ENCODE results near the gene CALHM3. TPM values are rescaled to one million over a fixed set of nuclear protein-coding genes. Genes with fewer than 3 reads are reported as not detected.

Gene CALHM3
- total RNA-seq, 1 donor from 2014 or later, result not detected

DNA sequence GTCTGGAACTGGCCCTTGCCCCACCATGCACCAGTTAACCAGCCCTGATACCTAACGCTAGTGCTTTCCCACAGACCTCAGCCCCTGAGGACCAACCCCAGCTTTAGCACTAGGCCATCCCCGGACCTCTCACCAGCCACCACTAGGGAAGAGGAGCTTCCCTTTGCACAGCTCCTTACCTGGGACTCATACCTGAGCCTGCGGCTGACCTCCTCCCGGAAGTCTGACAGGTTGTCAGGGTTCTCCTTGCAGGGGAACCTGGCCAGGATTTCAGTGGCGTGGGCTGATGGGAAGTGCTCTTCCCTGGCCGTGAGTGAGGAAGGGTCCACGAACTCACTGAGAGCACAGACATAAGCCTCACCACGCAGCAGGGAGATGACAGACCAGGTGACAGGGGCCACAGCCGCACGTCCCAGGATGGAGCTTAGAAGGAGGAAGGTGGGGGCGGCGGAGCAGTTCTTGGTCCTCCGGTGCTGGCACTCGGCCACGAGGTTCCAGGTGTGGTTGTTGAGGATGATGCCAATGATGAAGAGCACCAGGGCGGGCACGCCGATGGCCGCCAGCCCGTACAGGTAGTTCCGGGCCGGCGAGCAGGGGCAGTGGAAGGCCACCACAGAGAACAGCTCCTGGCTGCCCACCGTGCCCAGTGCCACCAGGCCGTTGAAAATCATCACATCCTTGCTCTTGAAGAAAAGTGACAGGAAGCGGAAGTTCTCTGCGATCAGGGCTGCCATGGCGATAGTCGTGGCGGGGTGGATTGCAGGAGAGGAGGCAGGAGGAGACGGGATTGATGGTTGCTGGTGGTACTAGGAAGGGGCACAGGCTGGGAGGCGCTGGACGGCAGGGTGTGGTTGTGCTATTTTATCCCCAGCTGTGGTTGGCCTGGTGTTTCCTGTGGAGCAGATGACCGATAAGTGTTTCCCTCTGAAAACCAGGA, 29.6 kb downstream of the CALHM3 start:
- DNase-seq, result no peak

DNA sequence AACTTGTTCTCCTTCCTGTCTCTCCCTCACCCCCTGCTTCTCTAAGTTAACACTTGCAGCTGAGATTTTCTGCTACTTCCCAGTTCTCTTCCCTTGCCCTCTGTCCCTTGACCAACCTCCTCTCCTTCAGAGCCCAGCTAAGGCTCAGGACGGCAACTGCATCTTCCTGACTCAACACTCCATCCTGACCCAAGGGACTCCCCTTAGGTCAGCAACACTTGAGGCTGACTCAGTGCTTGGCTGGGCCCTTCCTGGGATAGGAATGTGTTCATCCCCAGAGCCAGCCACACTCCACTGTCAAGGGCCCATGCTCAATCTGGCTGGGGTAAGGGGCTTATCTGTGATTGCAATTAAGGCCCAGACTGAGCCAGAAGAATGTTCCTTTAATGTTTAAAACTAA, 30.3 kb downstream of the CALHM3 start:
- DNase-seq, result no peak

DNA sequence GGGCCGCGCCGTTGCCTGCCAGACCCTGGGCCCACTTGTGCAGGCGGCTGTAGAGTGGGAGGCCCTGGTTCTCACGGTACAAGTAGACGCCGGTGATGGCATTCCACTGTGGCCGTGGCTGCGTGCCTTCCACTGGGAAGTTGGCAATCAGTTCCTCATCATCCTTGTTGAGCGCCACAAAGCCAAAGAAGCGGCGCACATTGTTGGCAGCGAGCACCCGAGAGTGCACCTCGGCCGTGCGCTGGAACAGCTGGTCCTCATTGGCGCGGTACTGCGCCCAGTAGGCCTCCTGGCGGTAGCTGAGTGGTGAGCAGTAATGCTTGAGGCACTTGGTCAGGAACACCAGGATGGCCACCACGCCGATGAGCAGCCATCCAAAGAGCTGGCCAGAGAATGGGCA, 31.9 kb downstream of the CALHM3 start:
- no peak for DNase-seq

DNA sequence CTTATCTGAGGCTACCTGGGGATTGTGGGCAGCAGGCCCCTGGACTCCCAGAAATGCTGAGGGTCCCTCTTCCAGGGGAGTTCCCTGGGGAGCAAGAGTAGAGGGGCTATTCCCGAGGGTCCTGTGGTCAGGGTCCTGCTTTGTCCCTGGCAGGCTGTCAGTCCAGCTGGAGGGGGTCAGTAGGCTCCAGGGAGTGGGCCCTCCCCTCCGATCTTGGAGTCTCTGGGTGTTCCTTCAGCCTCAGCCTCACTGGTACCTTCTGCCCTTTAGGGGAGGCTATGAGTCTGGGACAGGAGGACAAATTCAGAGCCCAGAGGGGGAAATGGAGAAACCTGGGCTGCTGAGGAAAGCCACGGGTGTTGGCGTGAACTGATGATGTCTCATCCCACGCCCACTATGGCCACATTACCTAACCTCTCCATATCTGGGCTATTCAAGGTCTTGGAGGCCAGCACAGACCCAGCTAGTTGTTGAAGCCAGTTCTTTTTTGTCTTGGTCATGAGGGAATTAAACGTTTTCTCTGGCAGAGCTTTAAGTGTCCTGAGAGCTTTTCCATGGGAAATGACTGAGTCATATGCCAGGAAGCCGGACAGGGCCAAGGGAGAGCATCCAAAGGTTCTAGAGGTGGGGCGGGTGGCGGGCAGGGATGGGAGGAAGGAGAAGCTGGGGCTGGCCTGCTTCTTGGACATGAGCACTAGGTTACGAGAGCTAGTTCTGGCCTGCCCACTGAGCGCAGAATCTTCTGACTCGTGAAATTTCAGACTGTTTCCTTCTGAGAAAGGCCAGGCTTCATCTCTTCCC, 33.1 kb downstream of the CALHM3 start:
- no peak for DNase-seq

DNA sequence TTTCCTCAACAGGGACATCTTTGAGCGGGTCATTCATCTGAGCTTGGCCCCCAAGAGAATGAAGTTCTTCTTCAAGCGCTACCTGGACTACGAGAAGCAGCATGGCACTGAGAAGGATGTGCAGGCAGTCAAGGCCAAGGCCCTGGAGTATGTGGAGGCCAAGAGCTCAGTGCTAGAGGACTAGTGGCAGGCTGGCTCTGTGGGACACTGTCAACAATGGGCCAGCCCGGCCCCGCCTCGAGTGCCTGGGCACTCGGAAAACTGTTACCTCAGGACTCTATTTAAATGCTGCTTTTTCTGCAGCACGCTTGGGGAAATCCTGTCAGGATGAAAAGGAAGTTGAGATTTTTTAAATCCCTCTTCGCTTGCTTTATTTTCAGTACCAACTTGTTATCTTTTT, 33.7 kb downstream of the CALHM3 start:
- no peak for DNase-seq

DNA sequence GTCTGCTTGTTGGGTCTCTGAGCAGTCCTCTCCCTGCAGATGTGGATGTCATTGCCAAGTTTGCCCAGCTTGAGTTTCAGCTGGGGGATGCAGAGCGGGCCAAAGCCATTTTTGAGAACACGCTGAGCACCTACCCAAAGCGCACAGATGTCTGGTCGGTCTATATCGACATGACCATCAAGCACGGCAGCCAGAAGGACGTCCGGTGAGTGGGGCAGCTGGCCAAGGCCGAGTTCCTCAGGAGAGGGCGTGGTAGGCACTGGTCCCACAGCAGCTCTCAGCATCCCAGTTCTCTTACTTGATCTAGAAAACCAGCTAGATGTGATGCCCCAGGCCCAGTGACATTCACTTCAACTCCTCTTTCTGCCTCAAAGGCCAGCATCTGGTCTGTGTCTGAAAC, 34.6 kb downstream of the CALHM3 start:
- DNase-seq, result no peak

DNA sequence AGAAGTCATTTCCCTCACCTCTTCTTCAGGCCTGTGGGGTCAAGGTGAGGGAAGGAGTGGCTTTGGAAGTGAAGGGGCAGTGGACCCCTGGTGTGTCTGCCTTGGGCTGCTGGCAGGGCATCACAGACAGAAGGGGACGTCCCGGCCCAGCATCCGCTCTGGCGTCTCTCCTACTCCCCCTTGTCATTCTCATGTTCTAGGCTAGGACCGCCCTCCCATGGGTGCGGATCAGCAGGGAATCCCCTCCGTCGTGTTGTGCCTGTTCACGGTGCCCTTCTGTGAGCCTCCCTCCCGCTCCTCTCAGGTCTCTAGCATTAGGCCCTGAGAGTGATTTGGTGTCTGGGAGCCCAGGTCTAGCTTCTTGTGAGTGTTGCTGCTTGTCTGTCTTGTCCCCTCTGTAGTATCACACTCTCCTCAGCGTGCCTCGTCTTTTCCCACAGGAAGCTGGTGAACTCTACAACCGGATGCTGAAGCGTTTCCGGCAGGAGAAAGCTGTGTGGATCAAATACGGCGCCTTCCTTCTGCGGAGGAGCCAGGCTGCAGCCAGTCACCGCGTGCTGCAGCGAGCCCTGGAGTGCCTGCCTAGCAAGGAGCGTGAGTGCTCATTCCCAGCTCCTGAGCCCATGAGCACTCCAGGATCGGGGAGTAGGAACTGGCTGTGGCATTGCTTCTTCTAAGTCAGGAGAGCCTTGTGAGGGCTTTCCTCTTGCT, 35.4 kb downstream of the CALHM3 start:
- no peak for DNase-seq

DNA sequence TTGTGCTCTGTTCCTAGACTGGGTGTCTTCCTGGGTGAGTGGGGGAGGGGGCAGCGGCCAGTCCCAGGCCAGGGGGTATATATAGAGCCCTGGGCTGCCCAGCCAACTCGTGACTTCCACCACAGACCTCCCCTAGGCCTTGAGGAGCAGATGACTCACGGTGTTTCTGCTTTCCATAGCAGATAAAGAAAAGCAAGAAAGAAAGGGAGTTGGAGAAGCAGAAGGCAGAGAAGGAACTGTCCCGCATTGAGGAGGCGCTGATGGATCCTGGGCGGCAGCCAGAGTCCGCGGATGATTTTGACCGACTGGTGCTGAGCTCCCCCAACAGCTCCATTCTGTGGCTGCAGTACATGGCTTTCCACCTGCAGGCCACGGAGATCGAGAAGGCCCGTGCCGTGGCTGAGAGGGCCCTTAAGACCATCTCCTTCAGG, 37.0 kb downstream of the CALHM3 start:
- no peak for DNase-seq

DNA sequence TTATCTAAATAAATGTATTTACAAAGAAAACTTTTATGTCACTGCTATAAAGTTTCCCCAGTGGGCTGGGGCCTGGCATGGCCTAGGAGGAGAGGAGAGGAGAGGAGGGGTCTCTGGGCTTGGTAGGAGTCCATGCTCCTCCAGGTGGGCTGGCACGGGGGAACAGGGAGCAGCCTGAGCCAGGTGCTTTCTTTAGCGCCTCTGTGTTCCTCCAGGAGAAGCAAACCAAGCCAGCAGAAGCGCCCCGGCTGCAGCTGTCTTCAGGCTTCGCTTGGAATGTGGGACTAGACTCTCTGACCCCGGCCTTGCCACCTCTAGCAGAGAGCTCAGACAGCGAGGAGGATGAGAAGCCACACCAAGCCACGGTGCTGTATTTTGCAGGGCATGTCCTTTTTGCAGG, 37.4 kb downstream of the CALHM3 start:
- no peak for DNase-seq

DNA sequence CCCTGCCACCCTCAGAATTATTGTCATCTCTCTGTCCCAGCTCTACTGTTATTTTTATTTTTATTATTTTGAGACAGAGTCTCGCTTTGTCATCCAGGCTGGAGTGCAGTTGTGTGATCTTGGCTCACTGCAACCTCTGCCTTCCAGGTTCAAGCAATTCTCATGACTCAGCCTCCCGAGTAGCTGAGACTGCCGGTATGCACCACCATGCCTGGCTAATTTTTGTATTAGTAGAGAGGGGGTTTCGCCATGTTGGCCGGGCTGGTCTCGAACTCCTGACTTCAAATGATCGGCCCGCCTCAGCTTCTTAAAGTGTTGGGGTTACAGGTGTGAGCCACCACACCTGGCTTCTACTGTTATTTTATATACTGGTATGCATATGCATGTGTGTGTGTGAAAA, 37.8 kb downstream of the CALHM3 start:
- DNase-seq, result no peak

DNA sequence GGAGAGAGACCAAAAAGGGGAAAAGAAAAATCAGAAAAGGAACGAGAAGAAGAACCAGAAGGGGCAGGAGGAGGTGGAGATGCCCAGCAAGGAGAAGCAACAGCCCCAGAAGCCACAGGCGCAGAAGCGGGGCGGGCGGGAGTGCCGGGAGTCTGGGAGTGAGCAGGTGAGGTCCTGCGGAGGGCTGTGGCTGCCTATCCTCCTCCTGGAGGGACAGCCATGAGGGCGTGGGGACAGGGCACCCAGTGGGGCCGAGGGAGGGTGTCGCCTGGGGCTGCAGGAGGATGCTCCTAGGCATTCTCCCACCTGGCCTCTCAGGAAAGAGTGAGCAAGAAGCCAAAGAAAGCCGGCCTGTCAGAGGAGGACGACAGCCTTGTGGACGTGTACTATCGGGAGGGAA, 38.6 kb downstream of the CALHM3 start:
- no peak for DNase-seq

DNA sequence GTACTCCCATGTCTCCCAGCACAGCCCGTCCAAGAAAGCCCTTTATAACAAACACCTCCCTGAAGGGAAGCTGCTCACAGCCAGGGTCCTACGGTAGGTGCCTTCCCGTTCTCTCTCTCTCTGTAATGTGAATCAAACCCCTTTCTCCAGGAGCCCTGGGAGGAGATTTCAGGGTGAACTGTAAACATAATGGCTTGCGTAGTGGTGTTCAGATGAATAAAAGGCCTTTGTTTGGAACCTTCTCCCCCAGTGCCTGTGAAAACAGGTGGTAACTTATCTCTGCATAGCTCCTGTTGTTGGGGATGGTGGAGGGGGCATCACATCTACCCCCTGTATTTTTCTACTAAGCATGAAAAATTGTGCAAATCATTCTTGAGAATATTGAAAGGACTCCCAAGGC, 39.3 kb downstream of the CALHM3 start:
- no peak for DNase-seq

DNA sequence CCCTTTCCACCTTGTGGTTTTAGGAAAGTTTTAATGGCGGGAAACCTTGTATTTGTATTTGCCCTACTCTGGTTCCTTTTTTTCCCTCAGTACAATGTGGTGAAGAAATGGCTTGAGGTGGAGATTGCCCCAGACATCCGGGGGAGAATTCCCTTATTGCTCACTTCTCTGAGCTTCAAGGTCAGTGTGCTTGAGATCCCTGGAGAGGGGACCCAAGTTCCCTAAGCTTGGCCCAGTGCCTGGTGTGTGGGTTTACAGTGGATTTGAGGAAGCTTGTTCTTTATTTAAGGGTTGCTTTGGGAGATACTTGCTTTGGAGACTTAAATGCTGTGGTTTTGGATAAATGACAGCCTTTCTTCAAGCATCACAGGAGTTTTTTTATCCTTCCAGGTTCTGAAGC, 45.2 kb downstream of the CALHM3 start:
- no peak for DNase-seq

DNA sequence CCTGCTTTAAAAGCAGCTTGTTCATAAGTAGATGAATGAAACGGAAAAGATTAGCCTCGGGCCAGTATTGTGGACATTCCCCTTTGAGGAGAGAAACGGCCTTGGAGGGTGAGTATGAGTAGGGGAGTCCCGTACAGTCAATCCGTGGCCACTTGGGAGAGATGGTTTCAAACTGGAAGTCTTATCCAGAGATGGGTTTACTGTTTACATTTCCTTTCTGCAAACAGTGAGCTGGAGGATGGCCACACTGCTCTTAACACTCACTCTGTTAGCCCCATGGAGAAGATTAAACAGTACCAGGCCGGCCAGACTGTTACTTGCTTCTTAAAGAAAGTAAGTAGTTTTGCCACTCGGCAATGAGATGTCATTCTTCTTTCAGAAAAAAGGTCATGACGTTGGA, 47.1 kb downstream of the CALHM3 start:
- DNase-seq, result no peak

DNA sequence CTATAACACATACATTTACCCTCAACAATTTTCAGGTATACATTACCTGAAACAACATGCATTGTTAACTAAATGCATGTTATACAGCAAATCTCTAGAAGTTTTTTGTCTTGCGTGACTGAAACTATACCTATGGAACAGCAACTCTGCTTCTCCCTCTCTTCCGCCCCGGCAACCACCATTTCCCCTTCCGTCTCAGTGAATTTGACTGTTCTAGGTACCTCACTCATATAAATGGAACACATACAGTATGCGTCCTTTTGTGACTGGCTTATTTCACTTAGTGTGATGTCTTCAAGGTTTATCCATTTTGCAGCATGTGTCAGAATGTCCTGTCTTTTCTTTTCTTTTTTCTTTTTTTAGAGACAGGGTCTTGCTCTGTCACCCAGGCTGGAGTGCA, 49.4 kb downstream of the CALHM3 start:
- no peak for DNase-seq

DNA sequence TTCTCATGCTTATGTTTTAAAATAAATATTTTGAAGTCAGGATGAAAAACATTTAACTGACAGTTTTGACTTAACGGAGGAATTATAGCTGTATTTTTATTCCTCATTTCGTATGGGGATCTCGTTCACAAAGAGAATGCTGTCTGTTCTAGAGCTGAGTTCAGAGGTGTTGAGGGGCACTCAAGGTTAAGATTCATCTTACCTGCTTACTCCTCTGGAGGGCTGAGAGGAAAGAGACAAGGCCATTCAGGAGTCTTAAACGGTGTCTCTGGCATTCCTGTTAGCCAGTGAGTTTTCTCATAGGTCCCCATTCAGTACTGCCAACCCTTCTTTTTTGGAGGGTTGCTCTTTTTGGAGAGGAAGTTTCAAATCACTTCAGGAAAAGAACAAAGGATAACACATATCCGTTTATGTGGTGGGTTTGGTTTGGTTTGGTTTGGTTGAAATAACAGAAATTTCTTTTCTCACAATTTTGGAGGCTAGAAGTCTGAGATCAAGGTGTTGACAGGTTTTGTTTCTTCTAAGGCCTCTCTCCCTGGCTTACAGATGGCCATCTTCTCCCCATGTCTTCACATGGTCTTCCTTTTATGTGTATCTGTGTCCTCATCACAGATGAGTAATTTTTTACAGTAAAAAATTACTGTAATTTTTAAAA, 49.9 kb downstream of the CALHM3 start:
- no peak for DNase-seq

DNA sequence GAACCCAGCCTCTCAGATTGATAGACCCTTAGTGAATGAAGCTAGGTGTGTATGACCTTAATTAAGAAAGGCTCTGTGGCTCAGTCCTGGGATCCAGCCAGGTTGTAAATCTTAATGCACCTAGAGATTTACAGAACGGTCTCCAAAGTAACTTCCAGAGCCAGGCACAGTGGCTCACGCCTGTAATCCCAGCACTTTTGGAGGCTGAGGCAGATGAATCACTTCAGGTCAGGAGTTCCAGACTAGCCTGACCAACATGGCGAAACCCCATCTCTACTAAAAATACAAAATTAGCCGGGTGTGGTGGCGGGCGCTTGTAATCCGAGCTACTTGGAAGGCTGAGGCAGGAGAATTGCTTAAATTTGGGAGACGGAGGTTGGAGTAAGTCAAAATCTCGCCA, 51.2 kb downstream of the CALHM3 start:
- no peak for DNase-seq

DNA sequence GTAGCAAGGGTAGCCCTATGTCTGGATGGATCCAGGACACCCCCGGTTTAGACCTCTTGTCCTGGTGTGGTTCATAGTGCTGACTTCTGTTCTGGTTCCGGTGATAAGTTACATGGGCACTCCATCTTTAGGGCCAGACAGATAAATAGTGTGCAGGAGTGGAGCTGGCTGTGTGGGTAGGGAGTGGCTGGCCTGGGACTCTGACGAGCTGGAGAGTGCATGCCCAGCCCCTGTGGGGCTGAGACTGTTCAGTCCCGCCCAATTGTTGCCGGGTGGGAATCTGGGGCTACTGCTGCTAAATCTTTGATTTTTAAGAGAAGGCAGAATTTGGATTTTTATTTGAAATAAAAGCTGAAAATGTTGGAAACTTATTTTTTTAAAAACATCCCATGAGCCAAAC, 55.3 kb downstream of the CALHM3 start:
- no peak for DNase-seq
